Keratinocyte (primary cell): ENCODE results near the gene FAM161A. TPM values are rescaled to one million over a fixed set of nuclear protein-coding genes. Genes with fewer than 3 reads are reported as not detected.
A peak's percentile ranks its signal among the peaks of the same experiment; 100 is the strongest.
"Not testable (repeated sequence)": the region's sequence is repeated elsewhere in the genome, so short reads cannot be mapped to it uniquely, and the experiment has no call there.

Source experiments
- DNase-seq: peaks from one replicate; pipeline ENCODE4 v3.0.0-alpha.2; 2011; ENCODE audit warnings: low read depth, missing footprints, low spot score
- FAIRE-seq: peaks from 2 replicates; lab custom pipeline; 2011; peaks lifted over from hg19 to GRCh38; lab: Jason Lieb, UNC
- H2AFZ ChIP-seq: 2 replicates; pipeline ENCODE4 v1.6.0; 2012; ENCODE audit warnings: low read length, control low read depth, inconsistent platforms; ENCODE audit not compliant: control insufficient read depth
- H3K27ac ChIP-seq: 2 replicates; pipeline ENCODE4 v1.5.1; 2011; ENCODE audit warnings: low read length; ENCODE audit not compliant: control insufficient read depth, insufficient read depth
- H3K27me3 ChIP-seq: 3 replicates; pipeline ENCODE4 v1.6.0; 2011; ENCODE audit warnings: low read length; ENCODE audit not compliant: control insufficient read depth, insufficient read depth; ENCODE audit errors: extremely low read depth
- H3K36me3 ChIP-seq, 2 experiments: 2 replicates in 1 of 2; 3 replicates in 1 of 2; pipeline ENCODE4 v1.5.1; 2011; ENCODE audit warnings: low read length in 2 of 2, mild to moderate bottlenecking in 1 of 2; ENCODE audit not compliant: control insufficient read depth in 2 of 2, insufficient read depth in 2 of 2; ENCODE audit errors: extremely low read depth in 1 of 2
- H3K4me1 ChIP-seq: 3 replicates; pipeline ENCODE4 v1.5.1; 2011; ENCODE audit warnings: low read length; ENCODE audit not compliant: control insufficient read depth, insufficient read depth; ENCODE audit errors: extremely low read depth
- H3K4me2 ChIP-seq: 3 replicates; pipeline ENCODE4 v1.6.0; 2011; ENCODE audit warnings: low read depth, low read length; ENCODE audit not compliant: control insufficient read depth, insufficient read depth; ENCODE audit errors: extremely low read depth
- H3K4me3 ChIP-seq, 3 experiments: fragments of 200-600 bp in 1 of 3; sonication (generic) in 1 of 3; 2 replicates in 2 of 3; 3 replicates in 1 of 3; pipeline ENCODE4 v1.5.1; 2011 to 2016; ENCODE audit warnings: low read length in 3 of 3, mild to moderate bottlenecking in 3 of 3, control low read depth in 2 of 3, inconsistent platforms in 1 of 3, low read depth in 1 of 3, mixed read lengths in 1 of 3, mixed run types in 1 of 3, moderate library complexity in 1 of 3; ENCODE audit not compliant: control insufficient read depth in 2 of 3, insufficient read depth in 2 of 3; ENCODE audit errors: extremely low read depth in 1 of 3
- H3K79me2 ChIP-seq: 2 replicates; pipeline ENCODE4 v1.6.0; 2012; ENCODE audit warnings: low read length; ENCODE audit not compliant: control insufficient read depth, insufficient read depth
- H3K9ac ChIP-seq: 3 replicates; pipeline ENCODE4 v1.6.0; 2011; ENCODE audit warnings: low read length; ENCODE audit not compliant: control insufficient read depth, insufficient read depth; ENCODE audit errors: extremely low read depth
- H3K9me1 ChIP-seq: 3 replicates; pipeline ENCODE4 v1.6.0; 2011; ENCODE audit warnings: low read length; ENCODE audit not compliant: control insufficient read depth, insufficient read depth; ENCODE audit errors: extremely low read depth
- H3K9me3 ChIP-seq: 2 replicates; pipeline ENCODE4 v1.5.1; 2012; ENCODE audit warnings: low read depth, low read length; ENCODE audit not compliant: control insufficient read depth
- H4K20me1 ChIP-seq: 3 replicates; pipeline ENCODE4 v1.6.0; 2011; ENCODE audit warnings: low read length; ENCODE audit not compliant: control insufficient read depth, insufficient read depth; ENCODE audit errors: extremely low read depth
- CTCF ChIP-seq, 3 experiments: IDR thresholded peaks in 1 of 3; conservative IDR thresholded peaks in 1 of 3; optimal IDR thresholded peaks in 1 of 3; 2 replicates in 2 of 3; 3 replicates in 1 of 3; pipeline versions ENCODE3 to v1.5.1; 2011; ENCODE audit warnings: low read length in 3 of 3, mild to moderate bottlenecking in 3 of 3, moderate library complexity in 2 of 3, control low read depth in 1 of 3, inconsistent platforms in 1 of 3; ENCODE audit not compliant: insufficient read depth in 2 of 3; ENCODE audit errors: extremely low read depth in 1 of 3
- EZH2 ChIP-seq: IDR thresholded peaks from one replicate; pipeline ENCODE4 v1.6.1; 2012; ENCODE audit warnings: inconsistent platforms, mild to moderate bottlenecking, low read length, moderate library complexity
- dilution Hi-C: fragments of 300-500 bp; cut with MboI; formaldehyde crosslinking; loops from one replicate; pipeline ENCODE4 v1.7.0; 2020; ENCODE audit warnings: low sequenced_read_pairs; ENCODE audit not compliant: extremely low pct_ligation_motif_present
- polyA plus RNA-seq, 5 experiments: library from polyadenylated mRNA; depleted of rRNA in 3 of 5; stranded (reverse) in 3 of 5; stranded (forward) in 1 of 5; unstranded in 1 of 5; fragments of >200 nt; gene quantifications; 1 replicate in 1 of 5; 2 replicates in 3 of 5; 3 replicates in 1 of 5; pipeline versions ENCODE4 v1.2.1 to v1.2.3, GENCODE V29; 2011 to 2012; ENCODE audit warnings: missing spikeins in 2 of 5, low read depth in 1 of 5, low replicate concordance in 1 of 5

Gene FAM161A
- polyA plus RNA-seq, 1 donor (not counting 4 experiments of a cell fraction or from before 2014, with no cell fraction given), result 2.1 TPM

GRCh38 chr2:61853086-61853846, 594 bp downstream of the FAM161A start:
- H2AFZ ChIP-seq, result peak overlapping the region; percentile 68
- peak overlapping the region; percentile 94 for H3K4me2 ChIP-seq
- dilution Hi-C loops, result no loop called here
- peak overlapping the region; percentile 51 for H3K27ac ChIP-seq
- H3K9ac ChIP-seq, result peak overlapping the region; percentile 69
- TF ChIP-seq CTCF (optimal IDR thresholded peaks at IDR 0.05 in 1 of 3, IDR thresholded peaks at IDR 0.05 in 1 of 3, conservative IDR thresholded peaks at IDR 0.05 in 1 of 3; ENCODE audit: extremely low read depth in 1 of 3, insufficient read depth in 2 of 3, low read length in 3 of 3) (peak in 1 of 3 experiments; percentile 12), EZH2 (no peak)
- H3K4me3 ChIP-seq, result peak overlapping the region; percentile 65 to 93 (median 81)
- H3K9me1 ChIP-seq, result no peaks in the 10 kb centered on the region
- H3K9me3 ChIP-seq, result no peaks in the 10 kb centered on the region
- no peaks in the 10 kb centered on the region for H3K27me3 ChIP-seq
- no peak for FAIRE-seq
- peaks cover 14% of the 10 kb centered on the region for H3K4me1 ChIP-seq
- no peaks in the 10 kb centered on the region for H3K36me3 ChIP-seq
- H3K79me2 ChIP-seq, result no peaks in the 10 kb centered on the region
- no peak for DNase-seq
- no peaks in the 10 kb centered on the region for H4K20me1 ChIP-seq

- H3K79me2 ChIP-seq, H4K20me1 ChIP-seq, H3K4me3 ChIP-seq, H3K9me1 ChIP-seq, H3K27ac ChIP-seq, H3K4me2 ChIP-seq, H3K27me3 ChIP-seq, H3K9me3 ChIP-seq, FAIRE-seq, H3K36me3 ChIP-seq, H3K9ac ChIP-seq, dilution Hi-C loops, H2AFZ ChIP-seq, DNase-seq: not testable (repeated sequence)
- peaks cover 14% of the 10 kb centered on the region for H3K4me1 ChIP-seq
Measured at GRCh38 chr2:61851270-61851669, 2.6 kb downstream of the FAM161A start.
